Kidney (tissue), 14 donors: Measurements from ENCODE around the gene IGF1R. TPM values are rescaled to one million over a fixed set of nuclear protein-coding genes. Genes with fewer than 3 reads are reported as not detected.
A peak's percentile ranks its signal among the peaks of the same experiment; 100 is the strongest.

Experiments used
- DNase-seq, 5 donors: peaks; one replicate each; pipeline ENCODE4 v3.0.0-alpha.2; 2013 to 2020
- FAIRE-seq: peaks from 2 replicates; lab custom pipeline; 2012; peaks lifted over from hg19 to GRCh38; lab: Jason Lieb, UNC
- H3K27ac ChIP-seq, 2 donors: one replicate each; pipeline ENCODE4 v1.7.0; 2013; ENCODE audit warnings: low read depth in 2 of 2, low read length in 2 of 2, inconsistent platforms in 1 of 2
- H3K27me3 ChIP-seq: one replicate; pipeline ENCODE4 v1.7.1; 2013; ENCODE audit warnings: low read length, inconsistent platforms; ENCODE audit not compliant: control insufficient read depth, insufficient read depth
- H3K36me3 ChIP-seq, 3 donors: one replicate each; pipeline versions ENCODE4 v1.7.0 to v1.7.1; 2013; ENCODE audit warnings: low read length in 3 of 3, control low read depth in 1 of 3, inconsistent platforms in 1 of 3; ENCODE audit not compliant: insufficient read depth in 3 of 3, control insufficient read depth in 2 of 3
- H3K4me1 ChIP-seq, 3 donors: one replicate each; pipeline versions ENCODE4 v1.7.0 to v1.7.1; 2013; ENCODE audit warnings: low read length in 3 of 3, inconsistent platforms in 1 of 3, low read depth in 1 of 3; ENCODE audit not compliant: control insufficient read depth in 2 of 3, insufficient read depth in 2 of 3
- H3K4me3 ChIP-seq, 3 donors: one replicate each; pipeline versions ENCODE4 v1.7.0 to v1.8.1; 2013; ENCODE audit warnings: low read length in 3 of 3, control low read depth in 1 of 3, inconsistent platforms in 1 of 3
- H3K9ac ChIP-seq, 3 donors: one replicate each; pipeline versions ENCODE4 v1.7.0 to v1.7.1; 2013; ENCODE audit warnings: low read length in 3 of 3, control low read depth in 1 of 3, inconsistent platforms in 1 of 3
- H3K9me3 ChIP-seq, 3 donors: one replicate each; pipeline versions ENCODE4 v1.7.0 to v1.7.1; 2013; ENCODE audit warnings: low read length in 3 of 3, control low read depth in 1 of 3, inconsistent platforms in 1 of 3; ENCODE audit not compliant: control insufficient read depth in 2 of 3, insufficient read depth in 1 of 3
- CTCF ChIP-seq: IDR thresholded peaks from 3 replicates; pipeline ENCODE4 v1.5.1; 2012; ENCODE audit warnings: mild to moderate bottlenecking, moderate library complexity, borderline replicate concordance; ENCODE audit not compliant: insufficient read depth; ENCODE audit errors: extremely low read depth
- intact Hi-C: fragments of 100-400 bp; cut with DNase I; formaldehyde crosslinking; loops from one replicate; pipeline ENCODE4 v1.11.1; 2022
- polyA plus RNA-seq: library from polyadenylated mRNA; stranded (reverse); fragments of 350-450 nt; fragmentation: Illumina TruSeq; extraction: RNeasy Lipid Tissue Mini Kit (QIAGEN cat#74804); gene quantifications from one replicate; pipeline ENCODE4 v1.2.3, GENCODE V29; 2014; ENCODE audit warnings: low read depth, low replicate concordance; ENCODE audit not compliant: insufficient read depth
- total RNA-seq: library from RNA; stranded (reverse); fragmentation: NEBNext Ultra II Directional; extraction: Animal tissue kit (Norgen Biotek cat#: 25700); gene quantifications from one replicate; pipeline ENCODE4 v1.2.1, GENCODE V29; 2021
- donor health status: control.
- donor health status: control.
- donor health status: control.
- donor health status: control.
- donor health status: control.
- donor health status: DM: yes; HTN: yes; CAD: no.
- donor health status: Normal renal cell carcinoma (clear cell type).

The IGF1R gene
- total and polyA plus RNA-seq, 2 donors from 2014 or later = 6.5 to 73.2 TPM

GRCh38 chr15:98840053-98840452, 191.7 kb downstream of the IGF1R start:
- H3K27ac ChIP-seq = no peak overlapping the region
- no peaks in the 10 kb centered on the region for H3K9me3 ChIP-seq
- FAIRE-seq = no peak
- H3K4me1 ChIP-seq = peaks cover 0 to 7% (median 5%) of the 10 kb centered on the region in 3 donors
- TF ChIP-seq CTCF = no peak
- H3K27me3 ChIP-seq = no peaks in the 10 kb centered on the region
- intact Hi-C loops = no loop called here
- H3K4me3 ChIP-seq = no peak overlapping the region
- no peaks in the 10 kb centered on the region for H3K36me3 ChIP-seq
- no peak for DNase-seq
- no peak overlapping the region for H3K9ac ChIP-seq

- intact Hi-C loops = no loop called here
Measured at GRCh38 chr15:98841419-98841970, 193.2 kb downstream of the IGF1R start.

GRCh38 chr15:98842192-98842972, 194.0 kb downstream of the IGF1R start:
- no peaks in the 10 kb centered on the region for H3K27me3 ChIP-seq
- FAIRE-seq = no peak

More at GRCh38 chr15:98841419-98841970, 193.2 kb downstream of the IGF1R start:
- Histone ChIP-seq H3K9ac (no peak overlapping the region), H3K4me3 (no peak overlapping the region), H3K9me3 (no peaks in the 10 kb centered on the region), H3K4me1 (peaks cover 0 to 7% (median 6%) of the 10 kb centered on the region in 3 donors), H3K27ac (peak overlapping the region in 1 of 2 donors; percentile 47), H3K36me3 (no peaks in the 10 kb centered on the region), H3K27me3 (no peaks in the 10 kb centered on the region)
- no peak for FAIRE-seq
- no peak for DNase-seq
- no peak for TF ChIP-seq CTCF

More at GRCh38 chr15:98842192-98842972, 194.0 kb downstream of the IGF1R start:
- Histone ChIP-seq H3K4me3 (no peak overlapping the region), H3K36me3 (no peaks in the 10 kb centered on the region), H3K9me3 (no peaks in the 10 kb centered on the region), H3K4me1 (peaks cover 0 to 7% (median 6%) of the 10 kb centered on the region in 3 donors), H3K27ac (no peak overlapping the region), H3K9ac (no peak overlapping the region)
- intact Hi-C loops = no loop called here
- no peak for TF ChIP-seq CTCF
- DNase-seq = no peak
